ENCODE results near the gene JAG1.

JAG1 gene

GRCh38 chr20:10639737-10640556 is 33.9 kb downstream of the JAG1 start:
- Histone ChIP-seq H3K9me3 (ENCODE audit: insufficient read depth, low read length) (no peaks in the 10 kb centered on the region), H2AFZ (ENCODE audit: low read depth, low read length, severe bottlenecking) (no peak overlapping the region), H4K20me1 (ENCODE audit: low read depth, low read length) (no peaks in the 10 kb centered on the region), H3K4me2 (ENCODE audit: low read depth, low read length, poor library complexity, severe bottlenecking) (no peak overlapping the region), H3K27ac (ENCODE audit: low read depth, low read length) (no peak overlapping the region), H3K9ac (ENCODE audit: low read length) (no peak overlapping the region), H3K79me2 (ENCODE audit: insufficient read depth, low read length) (no peaks in the 10 kb centered on the region), H3K36me3 (ENCODE audit: low read length) (no peaks in the 10 kb centered on the region), H3K27me3 (ENCODE audit: low read length) (no peaks in the 10 kb centered on the region), H3F3A (ENCODE audit: insufficient read depth) (no peaks in the 10 kb centered on the region), H3K4me3 (ENCODE audit: insufficient read depth, low read length, poor library complexity, severe bottlenecking) (no peak overlapping the region), H3K9me2 (replicated peaks; ENCODE audit: insufficient read depth, low read length) (no peaks in the 10 kb centered on the region)
- TF ChIP-seq CTCF (IDR thresholded peaks at IDR 0.05; ENCODE audit: insufficient read depth, low read length, poor library complexity, severe bottlenecking) (no peak), EZH2phosphoT487 (conservative IDR thresholded peaks at IDR 0.05; ENCODE audit: low read length) (no peak)

DNA sequence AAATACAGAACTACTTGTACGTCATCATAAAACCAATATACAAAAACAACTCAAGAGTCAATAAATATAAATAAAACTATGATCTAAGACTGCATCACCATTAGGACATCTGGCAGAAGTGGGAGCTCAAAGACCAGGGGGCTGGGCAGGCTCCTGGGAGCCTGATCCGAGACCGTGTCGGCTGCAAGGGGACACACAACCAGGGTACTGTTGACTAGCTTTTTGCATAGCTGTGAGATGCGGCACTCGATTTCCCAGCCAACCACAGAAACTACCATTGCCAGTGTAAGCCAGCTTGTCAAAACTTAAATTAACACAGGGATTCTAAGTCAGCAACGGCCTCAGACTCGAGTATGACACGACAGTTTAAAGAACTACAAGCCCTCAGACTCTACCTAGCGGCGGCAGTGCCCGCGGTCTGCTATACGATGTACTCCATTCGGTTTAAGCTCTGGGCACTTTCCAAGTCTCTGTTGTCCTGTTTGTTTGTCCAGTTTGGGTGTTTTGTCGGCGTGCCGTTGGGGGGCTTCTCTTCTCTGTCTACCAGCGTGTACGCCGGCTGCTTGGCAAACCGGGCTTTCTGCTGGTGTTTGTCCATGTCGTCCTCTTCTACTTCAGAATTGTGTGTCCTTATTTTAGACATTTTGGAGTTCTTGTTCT is 34.6 kb downstream of the JAG1 start:
- no peak overlapping the region for H2AFZ ChIP-seq (ENCODE audit: low read depth, low read length, severe bottlenecking)
- no peak overlapping the region for H3K9ac ChIP-seq (ENCODE audit: low read length)
- no peak overlapping the region for H3K4me2 ChIP-seq (ENCODE audit: low read depth, low read length, poor library complexity, severe bottlenecking)
- no peaks in the 10 kb centered on the region for H3K27me3 ChIP-seq (ENCODE audit: low read length)
- no peaks in the 10 kb centered on the region for H3K9me3 ChIP-seq (ENCODE audit: insufficient read depth, low read length)
- no peaks in the 10 kb centered on the region for H4K20me1 ChIP-seq (ENCODE audit: low read depth, low read length)
- no peaks in the 10 kb centered on the region for H3F3A ChIP-seq (ENCODE audit: insufficient read depth)
- no peaks in the 10 kb centered on the region for H3K79me2 ChIP-seq (ENCODE audit: insufficient read depth, low read length)
- H3K36me3 ChIP-seq (ENCODE audit: low read length): no peaks in the 10 kb centered on the region
- no peaks in the 10 kb centered on the region for H3K9me2 ChIP-seq (replicated peaks; ENCODE audit: insufficient read depth, low read length)
- no peak overlapping the region for H3K27ac ChIP-seq (ENCODE audit: low read depth, low read length)
- no peak overlapping the region for H3K4me3 ChIP-seq (ENCODE audit: insufficient read depth, low read length, poor library complexity, severe bottlenecking)
- no peak for TF ChIP-seq CTCF (IDR thresholded peaks at IDR 0.05; ENCODE audit: insufficient read depth, low read length, poor library complexity, severe bottlenecking)
- TF ChIP-seq EZH2phosphoT487 (conservative IDR thresholded peaks at IDR 0.05; ENCODE audit: low read length): no peak

DNA sequence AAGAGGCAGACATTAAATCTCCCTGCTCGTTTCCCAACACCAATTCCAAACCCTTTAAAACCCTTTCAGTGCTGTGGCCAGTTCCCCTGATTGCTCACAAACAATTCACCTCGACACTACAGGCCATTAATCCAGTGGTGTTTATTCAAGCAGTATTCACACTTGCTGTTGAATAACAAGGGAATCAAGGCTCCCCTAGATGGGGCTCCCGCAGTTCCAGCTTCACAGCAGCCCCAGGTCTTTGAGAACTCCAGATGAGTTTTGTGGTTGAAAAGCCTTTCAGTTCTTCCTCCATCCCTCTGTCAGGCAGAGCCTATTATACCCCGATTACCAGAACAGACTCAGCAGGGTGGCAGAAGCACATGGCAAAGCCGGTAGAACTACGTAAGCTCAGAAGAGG is 36.2 kb downstream of the JAG1 start:
- Histone ChIP-seq H3K27ac (ENCODE audit: low read depth, low read length) (no peak overlapping the region), H2AFZ (ENCODE audit: low read depth, low read length, severe bottlenecking) (no peak overlapping the region), H3K4me2 (ENCODE audit: low read depth, low read length, poor library complexity, severe bottlenecking) (no peak overlapping the region), H3F3A (ENCODE audit: insufficient read depth) (no peaks in the 10 kb centered on the region), H3K36me3 (ENCODE audit: low read length) (no peaks in the 10 kb centered on the region), H3K79me2 (ENCODE audit: insufficient read depth, low read length) (no peaks in the 10 kb centered on the region), H3K9me3 (ENCODE audit: insufficient read depth, low read length) (no peaks in the 10 kb centered on the region), H3K4me3 (ENCODE audit: insufficient read depth, low read length, poor library complexity, severe bottlenecking) (no peak overlapping the region), H3K9me2 (replicated peaks; ENCODE audit: insufficient read depth, low read length) (no peaks in the 10 kb centered on the region), H4K20me1 (ENCODE audit: low read depth, low read length) (no peaks in the 10 kb centered on the region), H3K9ac (ENCODE audit: low read length) (no peak overlapping the region), H3K27me3 (ENCODE audit: low read length) (no peaks in the 10 kb centered on the region)
- TF ChIP-seq EZH2phosphoT487 (conservative IDR thresholded peaks at IDR 0.05; ENCODE audit: low read length) (no peak), CTCF (IDR thresholded peaks at IDR 0.05; ENCODE audit: insufficient read depth, low read length, poor library complexity, severe bottlenecking) (no peak)

Measured in SU-DHL-6 (cell line).